Activated T-cell treated with anti-CD3 and anti-CD28 coated beads, Interleukin-2, amount 50 U/mL, for 4 hours (primary cell): Measurements from ENCODE around the gene FOXO3B. TPM values are rescaled to one million over a fixed set of nuclear protein-coding genes. Genes with fewer than 3 reads are reported as not detected.
"Not testable (repeated sequence)": the region's sequence is repeated elsewhere in the genome, so short reads cannot be mapped to it uniquely, and the experiment has no call there.

ENCODE experiments used
- ATAC-seq, 2 donors: fragments of 200-7000 bp; cut with Tn5 transposase; one replicate each; pipeline ENCODE4 v1.10.0; 2021
- DNase-seq: peaks from one replicate; pipeline ENCODE4 v3.0.0-alpha.2; 2020
- H3K27me3 Mint-ChIP-seq: one replicate; pipeline ENCODE4 v1.8.0; 2021; ENCODE audit warnings: low read depth, mixed read lengths
- H3K36me3 Mint-ChIP-seq: one replicate; pipeline ENCODE4 v1.8.0; 2022; ENCODE audit warnings: mixed read lengths; ENCODE audit not compliant: insufficient read depth
- H3K4me1 Mint-ChIP-seq: one replicate; pipeline ENCODE4 v1.8.0; 2021; ENCODE audit warnings: low read depth, mixed read lengths
- H3K4me3 Mint-ChIP-seq: one replicate; pipeline ENCODE4 v1.8.0; 2021; ENCODE audit warnings: mild to moderate bottlenecking, moderate library complexity, mixed read lengths
- H3K9me3 Mint-ChIP-seq: one replicate; pipeline ENCODE4 v1.8.0; 2021; ENCODE audit warnings: mixed read lengths
- total RNA-seq, 3 donors: library from RNA; stranded (reverse); gene quantifications; one replicate each; pipeline ENCODE4 v1.2.1, GENCODE V29; 2021

FOXO3B gene
- total RNA-seq, 3 donors from 2014 or later = 6.5 to 11.3 (median 9.4) TPM

- ATAC-seq, H3K9me3 Mint-ChIP-seq, DNase-seq, H3K4me3 Mint-ChIP-seq, H3K27me3 Mint-ChIP-seq: not testable (repeated sequence)
- H3K4me1 Mint-ChIP-seq = peaks cover 13% of the 10 kb centered on the region
- peaks cover 21% of the 10 kb centered on the region for H3K36me3 Mint-ChIP-seq
These were observed 5.2 kb downstream of the FOXO3B start for GRCh38 chr17:18676928-18677327.

GRCh38 chr17:18672395-18673227, 9.5 kb downstream of the FOXO3B start:
- not testable (repeated sequence) for H3K4me1 Mint-ChIP-seq

DNA sequence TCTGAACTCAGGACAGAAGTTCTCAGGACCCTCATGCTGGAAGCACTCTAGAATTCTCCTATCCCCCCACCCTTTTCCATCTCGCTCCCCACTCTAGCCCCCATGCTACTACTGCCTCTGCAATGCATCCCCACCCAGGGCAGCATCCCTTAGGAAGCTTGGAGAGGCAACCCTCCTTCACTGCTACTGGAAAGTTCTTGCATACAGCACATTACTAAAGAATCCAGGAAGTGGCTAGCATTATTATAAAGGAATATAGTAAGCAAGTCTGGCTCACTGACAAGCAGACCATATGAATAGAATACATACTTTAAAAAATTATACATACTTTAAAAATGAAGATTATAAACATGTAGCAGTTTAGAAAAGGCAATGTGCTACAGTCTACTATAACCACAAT, 13.5 kb downstream of the FOXO3B start:
- H3K9me3 Mint-ChIP-seq, H3K4me1 Mint-ChIP-seq, H3K4me3 Mint-ChIP-seq, DNase-seq, H3K27me3 Mint-ChIP-seq, ATAC-seq: not testable (repeated sequence)
- H3K36me3 Mint-ChIP-seq = peaks cover 27% of the 10 kb centered on the region

More at GRCh38 chr17:18672395-18673227, 9.5 kb downstream of the FOXO3B start:
- not testable (repeated sequence) for H3K9me3 Mint-ChIP-seq, DNase-seq, H3K4me3 Mint-ChIP-seq, H3K27me3 Mint-ChIP-seq, ATAC-seq
- H3K36me3 Mint-ChIP-seq = peaks cover 39% of the 10 kb centered on the region

DNA sequence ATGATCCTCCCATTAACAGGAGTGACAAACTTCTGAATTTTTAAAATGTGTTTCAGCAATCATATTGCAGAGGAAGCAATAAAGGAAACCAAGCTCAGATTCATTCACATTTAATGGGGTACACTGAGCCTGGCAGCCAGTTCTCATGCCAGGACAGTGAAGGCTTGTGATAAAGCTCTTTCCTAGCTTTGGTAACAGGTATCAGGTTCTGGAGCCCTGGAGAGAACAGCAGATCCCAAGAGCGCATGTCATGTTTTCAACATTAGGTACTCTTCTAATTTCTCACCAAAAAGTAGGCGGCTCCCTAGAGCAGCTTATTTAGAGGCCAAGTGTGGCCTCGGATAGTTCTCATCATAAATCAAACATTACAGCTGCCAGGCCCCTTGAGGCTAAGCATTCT, 14.6 kb downstream of the FOXO3B start:
- Mint-ChIP-seq H3K36me3 (peaks cover 26% of the 10 kb centered on the region), H3K9me3 (peaks cover 13% of the 10 kb centered on the region)
- not testable (repeated sequence) for H3K4me3 Mint-ChIP-seq, DNase-seq, H3K4me1 Mint-ChIP-seq, H3K27me3 Mint-ChIP-seq, ATAC-seq

DNA sequence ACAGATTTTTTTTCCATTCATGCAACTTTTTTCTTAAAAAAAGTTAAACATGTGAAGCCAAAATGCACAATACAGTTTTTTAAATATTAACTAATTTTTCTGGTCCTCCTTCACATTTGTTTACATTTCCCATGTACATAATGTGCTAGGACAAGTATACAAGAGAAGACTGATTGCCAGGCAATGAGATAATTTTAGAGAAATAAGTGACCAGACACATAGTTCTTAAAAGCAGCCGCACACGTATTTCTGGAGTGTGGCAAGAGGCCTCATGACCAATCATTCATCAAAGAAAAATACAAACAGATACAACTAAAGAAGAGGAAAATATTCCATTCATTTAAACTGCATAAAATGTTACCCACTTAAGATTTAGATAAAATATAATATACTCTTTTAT, 15.8 kb downstream of the FOXO3B start:
- H3K4me1 Mint-ChIP-seq, H3K4me3 Mint-ChIP-seq, H3K27me3 Mint-ChIP-seq, DNase-seq, ATAC-seq: not testable (repeated sequence)
- Mint-ChIP-seq H3K9me3 (peaks cover 17% of the 10 kb centered on the region), H3K36me3 (peaks cover 24% of the 10 kb centered on the region)

GRCh38 chr17:18661924-18662624, 20.0 kb downstream of the FOXO3B start:
- H3K4me3 Mint-ChIP-seq, DNase-seq, ATAC-seq, H3K27me3 Mint-ChIP-seq, H3K36me3 Mint-ChIP-seq, H3K4me1 Mint-ChIP-seq: not testable (repeated sequence)
- peaks cover 21% of the 10 kb centered on the region for H3K9me3 Mint-ChIP-seq

DNA sequence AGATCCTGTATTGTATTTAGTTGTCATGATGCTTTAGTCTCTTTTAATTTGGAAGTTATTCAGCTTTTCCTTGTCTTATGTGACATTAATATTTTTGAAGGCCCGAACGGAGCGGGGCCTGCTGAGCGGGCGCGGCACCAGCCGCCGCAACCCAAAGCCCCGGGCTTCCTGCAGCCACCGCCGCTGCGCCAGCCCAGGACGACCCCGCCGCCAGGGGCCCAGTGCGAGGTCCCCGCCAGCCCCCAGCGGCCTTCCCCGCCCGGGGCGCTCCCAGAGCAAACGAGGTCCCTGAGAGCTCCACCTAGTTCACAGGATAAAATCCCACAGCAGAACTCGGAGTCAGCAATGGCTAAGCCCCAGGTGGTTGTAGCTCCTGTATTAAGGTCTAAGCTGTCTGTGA, 32.0 kb downstream of the FOXO3B start:
- H3K4me1 Mint-ChIP-seq, H3K4me3 Mint-ChIP-seq, H3K9me3 Mint-ChIP-seq, H3K27me3 Mint-ChIP-seq, H3K36me3 Mint-ChIP-seq, DNase-seq: not testable (repeated sequence)
- peak; percentile 27 to 52 for ATAC-seq

DNA sequence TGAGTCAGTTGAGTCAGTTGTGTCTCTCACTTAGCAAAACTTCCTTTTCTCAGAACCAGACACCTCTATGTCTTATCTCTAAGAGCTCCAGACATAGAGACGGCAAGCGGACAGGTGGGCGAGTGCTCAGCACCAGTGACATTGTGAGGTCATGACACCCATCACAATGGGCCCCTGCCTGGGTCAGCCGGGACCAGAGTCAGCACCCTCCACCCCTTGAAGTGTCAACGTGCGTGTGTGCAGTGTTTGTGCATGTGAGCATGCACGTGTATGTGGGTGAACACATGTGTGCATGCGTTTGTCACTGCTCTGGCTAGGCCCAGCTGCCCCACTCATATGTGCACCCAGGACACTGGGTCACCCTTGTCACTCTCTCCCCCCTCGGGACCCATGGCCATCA, 37.8 kb downstream of the FOXO3B start, which contains the start of gene TBC1D28:
TBC1D28 (minus strand) TSS at position 101 of the 400 bp plus-strand sequence. CDS start 3,039 bp downstream, outside the sequence.
- DNase-seq, ATAC-seq, H3K4me1 Mint-ChIP-seq, H3K4me3 Mint-ChIP-seq, H3K9me3 Mint-ChIP-seq, H3K36me3 Mint-ChIP-seq, H3K27me3 Mint-ChIP-seq: not testable (repeated sequence)

- not testable (repeated sequence) for ATAC-seq, H3K9me3 Mint-ChIP-seq, H3K4me3 Mint-ChIP-seq, DNase-seq, H3K4me1 Mint-ChIP-seq, H3K27me3 Mint-ChIP-seq, H3K36me3 Mint-ChIP-seq
These were observed 39.0 kb downstream of the FOXO3B start for GRCh38 chr17:18643124-18643523.

DNA sequence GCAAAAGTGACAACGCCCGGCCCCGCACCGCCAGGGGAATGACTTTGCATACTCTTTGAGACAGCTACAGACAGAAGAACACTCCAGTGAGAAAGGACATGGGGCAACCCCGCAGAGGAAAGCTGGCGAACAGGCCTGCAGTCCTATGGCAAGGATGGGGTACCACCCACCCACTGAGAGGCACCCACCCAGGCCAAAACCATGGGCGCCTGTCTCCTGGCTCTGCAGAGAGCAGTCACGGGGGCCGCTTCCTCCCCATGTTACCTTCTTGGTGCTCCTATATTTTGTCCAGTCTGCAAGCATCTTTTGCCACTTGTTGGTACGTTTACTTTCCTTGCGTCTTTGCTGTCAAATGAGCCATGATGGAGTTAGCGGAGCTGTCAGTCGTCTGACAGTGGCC, 43.8 kb downstream of the FOXO3B start:
- not testable (repeated sequence) for H3K9me3 Mint-ChIP-seq, H3K4me1 Mint-ChIP-seq, ATAC-seq, H3K4me3 Mint-ChIP-seq, DNase-seq, H3K36me3 Mint-ChIP-seq
- peaks cover 18% of the 10 kb centered on the region for H3K27me3 Mint-ChIP-seq

DNA sequence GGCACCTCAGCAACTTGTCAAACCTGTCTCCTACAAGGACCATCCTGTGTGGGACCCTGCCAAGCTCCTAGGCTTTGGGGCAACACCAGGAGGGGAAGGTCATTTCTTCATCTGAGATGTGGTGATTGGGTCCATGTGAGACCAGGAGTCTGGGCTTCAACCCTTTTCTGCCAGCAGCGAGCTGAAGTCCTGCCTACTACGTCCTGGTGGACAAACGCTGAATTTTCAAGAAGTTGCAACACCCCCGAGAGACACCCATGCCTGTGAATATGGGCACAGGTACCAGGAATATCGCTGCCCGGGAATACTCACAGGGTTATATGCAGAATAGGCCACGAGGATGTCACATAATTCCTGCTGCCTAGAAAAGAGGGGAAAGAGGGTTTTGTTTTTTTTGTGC, 45.9 kb downstream of the FOXO3B start:
- not testable (repeated sequence) for DNase-seq, H3K36me3 Mint-ChIP-seq, ATAC-seq, H3K4me3 Mint-ChIP-seq, H3K4me1 Mint-ChIP-seq, H3K9me3 Mint-ChIP-seq
- peaks cover 21% of the 10 kb centered on the region for H3K27me3 Mint-ChIP-seq

GRCh38 chr17:18635773-18636172, 46.3 kb downstream of the FOXO3B start:
- not testable (repeated sequence) for H3K36me3 Mint-ChIP-seq, DNase-seq

GRCh38 chr17:18634550-18635263, 47.4 kb downstream of the FOXO3B start:
- H3K27me3 Mint-ChIP-seq = peaks cover 21% of the 10 kb centered on the region
- H3K9me3 Mint-ChIP-seq, DNase-seq, H3K36me3 Mint-ChIP-seq, H3K4me1 Mint-ChIP-seq: not testable (repeated sequence)
- peak overlapping the region; percentile 29 for H3K4me3 Mint-ChIP-seq
- peak; percentile 43 to 46 for ATAC-seq

More at GRCh38 chr17:18635773-18636172, 46.3 kb downstream of the FOXO3B start:
- not testable (repeated sequence) for H3K4me3 Mint-ChIP-seq, H3K4me1 Mint-ChIP-seq, H3K9me3 Mint-ChIP-seq, ATAC-seq
- H3K27me3 Mint-ChIP-seq = peaks cover 21% of the 10 kb centered on the region
